Inflammatory macrophage treated with lipopolysaccharide for 4 hours (primary cell): Measurements from ENCODE around the gene TLR5.

Experiments used
- DNase-seq: peaks from one replicate; pipeline ENCODE4 v3.0.0-alpha.2; 2020

Gene TLR5

GRCh38 chr1:223106856-223107255, 36.2 kb downstream of the TLR5 start:
- peak; percentile 14 for DNase-seq

DNA sequence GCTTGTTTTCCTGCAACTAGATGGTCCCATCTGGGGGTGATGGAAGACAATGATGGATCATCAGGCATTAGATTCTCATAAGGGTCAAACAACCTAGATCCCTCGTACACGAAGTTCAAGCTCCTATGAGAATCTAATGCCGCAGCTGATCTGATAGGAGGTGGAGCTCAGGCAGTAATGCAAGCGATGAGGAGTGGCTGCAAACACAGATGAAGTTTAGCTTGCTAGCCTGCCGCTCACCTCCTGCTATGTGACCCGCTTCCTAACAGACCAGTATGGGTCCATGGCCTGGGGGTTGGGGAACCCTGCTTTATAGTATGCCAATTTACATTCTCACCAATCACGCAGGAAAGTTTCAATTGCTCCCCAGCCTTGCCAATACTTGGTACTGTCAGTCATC, 37.5 kb downstream of the TLR5 start:
- DNase-seq = no peak

- DNase-seq = no peak
These were observed 40.1 kb downstream of the TLR5 start for GRCh38 chr1:223102797-223103533.

DNA sequence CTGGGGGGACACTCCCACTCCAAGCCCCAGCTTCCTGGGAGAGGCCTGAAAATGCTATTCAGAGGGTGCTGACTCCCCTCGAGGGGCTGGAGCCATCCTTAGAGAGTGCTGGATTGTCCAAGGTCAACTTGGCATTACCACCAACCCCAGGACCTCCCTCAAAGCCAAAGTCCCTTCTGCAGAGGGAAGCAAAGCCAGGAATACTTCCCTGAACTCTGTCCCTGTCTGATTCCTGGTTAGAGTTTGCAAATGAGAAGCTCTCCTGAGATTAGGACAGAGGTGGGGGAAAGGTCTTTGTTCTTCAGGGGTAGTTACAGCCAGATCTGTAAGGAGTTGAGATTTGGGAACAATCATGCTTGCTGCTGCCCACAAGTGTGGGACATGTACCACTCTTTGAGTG, 45.3 kb downstream of the TLR5 start:
- DNase-seq = no peak

GRCh38 chr1:223095870-223096269, 47.2 kb downstream of the TLR5 start:
- DNase-seq = no peak

DNA sequence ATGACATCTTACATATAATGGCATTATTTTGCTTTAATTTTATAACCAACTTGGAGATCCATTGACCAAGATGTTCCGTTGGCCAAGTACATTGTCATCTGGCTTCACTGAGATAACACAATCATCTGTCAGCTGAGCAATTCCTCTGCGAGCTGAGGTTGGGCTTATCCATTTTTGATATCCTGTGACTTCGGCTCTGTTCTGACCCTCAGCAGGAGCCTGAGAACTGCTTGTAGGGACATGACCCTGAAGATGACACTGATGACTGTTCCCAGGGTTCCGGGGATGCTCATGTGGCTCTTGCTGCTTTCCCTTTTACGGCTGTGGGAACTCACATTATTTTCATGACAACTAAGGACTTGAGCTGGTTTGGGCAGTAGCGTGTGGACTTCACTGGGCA, 51.2 kb downstream of the TLR5 start:
- no peak for DNase-seq

DNA sequence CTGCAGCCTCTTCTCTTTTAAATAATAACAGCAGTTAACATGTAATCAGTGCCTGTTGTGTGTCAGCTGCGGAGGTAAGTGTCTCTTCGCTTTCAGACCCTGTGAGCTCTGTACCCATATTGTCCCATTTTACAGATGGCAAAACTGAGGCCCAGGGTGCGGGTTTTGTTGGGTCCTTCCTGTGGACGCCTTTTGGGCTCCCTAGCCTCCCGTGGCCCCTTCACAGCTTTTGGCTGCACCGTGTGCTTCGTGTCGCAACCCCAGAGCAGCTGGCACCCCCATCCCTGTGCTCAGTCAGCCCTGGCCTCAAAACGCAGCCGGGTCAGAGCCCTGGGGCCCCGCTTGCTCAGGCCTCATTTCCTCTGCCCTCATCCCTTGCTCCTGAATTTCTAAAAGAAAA, 53.8 kb downstream of the TLR5 start:
- DNase-seq = no peak

DNA sequence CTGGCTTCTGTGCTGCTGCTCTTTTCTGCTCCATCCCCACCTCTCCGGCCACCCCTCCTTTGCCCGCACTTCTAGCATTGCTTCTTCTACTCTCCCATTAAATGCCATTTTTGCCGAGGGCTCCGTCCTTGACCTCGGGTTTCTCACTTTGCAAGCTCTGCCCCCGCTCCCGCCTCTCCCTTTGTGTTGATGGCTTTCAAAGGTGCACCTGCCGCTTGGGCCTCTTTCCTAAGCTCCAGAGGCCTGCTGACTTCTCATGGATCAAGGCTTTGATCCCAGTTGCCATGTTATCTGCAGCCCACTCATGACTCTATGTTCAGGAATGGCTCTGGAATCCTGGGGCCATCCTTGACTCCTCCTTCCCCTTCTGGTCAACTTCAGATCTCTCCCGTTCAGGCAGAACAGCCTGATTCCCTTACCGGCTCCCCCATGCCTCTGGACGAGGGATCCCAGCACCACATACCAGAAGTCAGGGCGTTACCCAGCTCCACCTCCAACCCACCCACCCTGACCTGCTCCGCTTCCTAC, 54.3 kb downstream of the TLR5 start:
- no peak for DNase-seq

GRCh38 chr1:223087291-223088255, 55.5 kb downstream of the TLR5 start:
- no peak for DNase-seq

GRCh38 chr1:223084464-223084866, 58.6 kb downstream of the TLR5 start:
- no peak for DNase-seq

GRCh38 chr1:223083831-223084230, 59.2 kb downstream of the TLR5 start:
- DNase-seq = no peak

- DNase-seq = no peak
These were observed 60.1 kb downstream of the TLR5 start for GRCh38 chr1:223082914-223083313.

GRCh38 chr1:223081181-223081994, 61.7 kb downstream of the TLR5 start:
- peak; percentile 61 for DNase-seq

DNA sequence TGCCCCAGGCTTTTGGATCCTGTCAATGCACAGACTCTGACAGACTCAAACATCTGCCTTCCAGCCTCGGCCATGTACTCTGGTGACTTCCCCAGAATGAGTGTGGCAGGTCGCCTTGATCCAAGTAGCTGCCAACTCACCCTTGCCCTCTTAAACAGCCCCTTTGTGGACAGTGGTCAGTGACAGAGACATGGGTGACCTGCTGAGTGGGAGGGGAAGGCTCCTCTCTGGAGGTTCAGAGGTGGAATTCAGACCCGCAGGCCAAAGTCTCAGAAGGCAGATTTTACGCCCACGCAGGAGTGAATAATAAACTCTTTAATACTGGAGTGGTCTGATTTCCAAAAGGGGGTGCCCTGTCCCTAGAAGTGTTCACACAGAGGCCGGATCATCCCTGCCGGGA, 63.5 kb downstream of the TLR5 start:
- no peak for DNase-seq

DNA sequence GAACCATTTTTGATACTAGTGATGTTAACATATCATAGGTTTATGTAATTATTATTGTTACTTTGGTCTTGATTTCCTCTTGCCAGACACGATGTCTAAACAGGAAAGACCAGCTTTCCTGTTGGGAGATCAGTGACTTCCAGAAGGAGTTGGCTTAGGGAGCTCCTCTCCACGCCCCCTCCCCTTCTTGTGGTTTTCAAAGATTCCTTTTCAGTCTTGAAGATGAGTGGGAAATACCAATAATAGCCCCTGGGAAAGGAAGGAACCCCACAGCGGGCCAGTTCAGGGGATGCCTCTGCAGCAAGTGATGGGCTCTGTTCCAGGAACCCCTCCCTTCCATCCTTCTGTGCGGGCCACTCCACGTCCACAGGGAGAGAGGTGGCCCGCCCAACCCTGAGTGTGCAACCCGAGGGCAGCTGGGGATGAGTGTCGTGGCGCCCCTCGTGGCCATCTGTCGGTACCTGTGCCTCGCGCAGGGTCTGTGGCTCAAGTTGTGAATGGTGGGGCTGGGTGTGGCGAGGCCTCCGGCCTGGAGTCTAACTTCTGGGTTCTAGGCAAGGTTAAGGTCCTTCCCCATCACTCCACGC, 65.7 kb downstream of the TLR5 start:
- DNase-seq = no peak

GRCh38 chr1:223076362-223076761, 66.7 kb downstream of the TLR5 start:
- DNase-seq = no peak

GRCh38 chr1:223075834-223076233, 67.2 kb downstream of the TLR5 start:
- no peak for DNase-seq

- no peak for DNase-seq
These were observed 68.4 kb downstream of the TLR5 start for GRCh38 chr1:223074445-223075300.

- no peak for DNase-seq
These were observed 74.0 kb downstream of the TLR5 start for GRCh38 chr1:223068900-223069665.

- no peak for DNase-seq
These were observed 75.1 kb downstream of the TLR5 start for GRCh38 chr1:223067914-223068313.

DNA sequence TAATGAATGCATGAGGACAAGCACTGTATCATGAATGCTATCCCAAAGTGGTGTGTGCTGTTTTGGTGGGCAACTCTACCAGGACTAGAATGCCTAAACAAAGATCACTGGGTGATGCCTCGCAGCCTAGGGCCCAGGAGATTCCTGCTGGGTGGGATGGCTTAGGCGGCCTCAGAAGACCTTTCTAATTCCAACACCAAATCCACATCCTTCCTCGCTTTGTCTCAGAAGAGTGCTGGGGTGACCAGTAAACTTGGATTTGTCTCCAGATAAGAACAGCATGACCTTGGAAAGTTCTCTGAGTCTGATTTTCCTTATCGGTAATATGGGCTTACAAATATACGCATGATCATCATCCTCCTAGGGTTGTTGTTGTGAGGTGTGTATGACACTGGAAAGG, 76.6 kb downstream of the TLR5 start:
- no peak for DNase-seq
